ENCODE data around the gene CACNA1A.
"Not testable (repeated sequence)": the region's sequence is repeated elsewhere in the genome, so short reads cannot be mapped to it uniquely, and the experiment has no call there.

The CACNA1A gene

GRCh38 chr19:13492128-13492527 is 14.2 kb downstream of the CACNA1A start:
- DNase-seq: no peak

GRCh38 chr19:13487985-13488384 is 18.3 kb downstream of the CACNA1A start:
- DNase-seq: no peak

GRCh38 chr19:13484166-13484565 is 22.1 kb downstream of the CACNA1A start:
- DNase-seq: no peak

GRCh38 chr19:13483215-13483614 is 23.1 kb downstream of the CACNA1A start:
- DNase-seq: no peak

GRCh38 chr19:13478576-13478975 is 27.7 kb downstream of the CACNA1A start:
- DNase-seq: no peak

- no peak for DNase-seq
These were observed 30.2 kb downstream of the CACNA1A start for GRCh38 chr19:13476071-13476470.

GRCh38 chr19:13475044-13475443 is 31.2 kb downstream of the CACNA1A start:
- no peak for DNase-seq

- no peak for DNase-seq
These were observed 39.6 kb downstream of the CACNA1A start for GRCh38 chr19:13466697-13467096.

GRCh38 chr19:13463296-13463695 is 43.0 kb downstream of the CACNA1A start:
- peak; percentile 12 for DNase-seq

- no peak for DNase-seq
These were observed 44.7 kb downstream of the CACNA1A start for GRCh38 chr19:13461536-13461935.

GRCh38 chr19:13460045-13460444 is 46.2 kb downstream of the CACNA1A start:
- no peak for DNase-seq

- no peak for DNase-seq
These were observed 46.9 kb downstream of the CACNA1A start for GRCh38 chr19:13459351-13459750.

GRCh38 chr19:13451434-13451995 is 54.8 kb downstream of the CACNA1A start:
- no peak for DNase-seq

GRCh38 chr19:13447978-13448377 is 58.3 kb downstream of the CACNA1A start:
- no peak for DNase-seq

- peak; percentile 36 for DNase-seq
These were observed 64.3 kb downstream of the CACNA1A start for GRCh38 chr19:13441810-13442512.

- DNase-seq: no peak
These were observed 68.2 kb downstream of the CACNA1A start for GRCh38 chr19:13437919-13438618.

GRCh38 chr19:13436352-13436751 is 69.9 kb downstream of the CACNA1A start:
- no peak for DNase-seq

- peak; percentile 66 for DNase-seq
These were observed 75.3 kb downstream of the CACNA1A start for GRCh38 chr19:13430790-13431582.

- no peak for DNase-seq
These were observed 76.7 kb downstream of the CACNA1A start for GRCh38 chr19:13429563-13429962.

- peak; percentile 21 for DNase-seq
These were observed 77.9 kb downstream of the CACNA1A start for GRCh38 chr19:13428352-13428751.

GRCh38 chr19:13427273-13428051 is 78.8 kb downstream of the CACNA1A start:
- DNase-seq: no peak

- not testable (repeated sequence) for DNase-seq
These were observed 80.4 kb downstream of the CACNA1A start for GRCh38 chr19:13425875-13426274.

- DNase-seq: no peak
These were observed 81.1 kb downstream of the CACNA1A start for GRCh38 chr19:13425151-13425550.

All from suppressor macrophage treated with lipopolysaccharide for 4 hours (primary cell).